DMS 273 (cell line): ENCODE results near the gene HOXA7.

Source experiments
- DNase-seq: peaks from one replicate; lab custom pipeline; 2025; ENCODE audit not compliant: unreplicated experiment; lab: John Stamatoyannopoulos, UW

Gene HOXA7

DNA sequence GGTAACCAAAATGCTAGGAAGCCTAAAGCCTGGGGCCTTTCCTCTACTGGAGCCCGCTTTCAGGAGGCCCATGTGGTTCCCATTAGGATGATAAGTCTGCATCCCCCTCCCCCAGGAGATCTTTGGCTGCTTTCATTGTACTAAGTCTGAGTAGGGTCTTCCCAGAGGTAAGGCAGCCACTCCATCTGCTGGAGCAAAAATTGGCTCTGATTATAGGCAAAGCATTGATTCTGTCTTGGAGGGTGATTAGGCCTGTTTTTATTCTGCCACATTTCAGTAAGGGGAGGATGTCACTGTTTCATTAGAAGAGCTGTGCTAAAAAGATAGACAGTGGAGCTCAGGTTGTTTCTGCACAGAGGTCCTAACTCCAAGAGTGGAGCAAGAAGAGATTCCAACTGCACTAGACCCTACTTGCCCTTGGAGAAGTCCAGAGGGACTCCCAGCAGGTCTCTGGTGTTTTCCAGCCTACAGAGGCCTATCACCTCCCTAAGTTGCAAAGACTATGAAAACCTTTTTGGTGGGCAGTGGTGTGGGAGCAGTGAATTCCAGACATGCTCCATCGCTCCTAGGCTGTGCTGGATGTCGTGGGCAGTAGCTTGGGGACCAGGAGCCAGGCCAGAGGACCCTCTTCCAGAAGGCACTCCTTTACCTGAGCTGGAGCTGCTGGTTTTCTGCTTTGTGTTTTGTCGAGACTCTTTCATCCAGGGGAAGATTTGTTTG lies 46.8 kb downstream of the HOXA7 start:
- no peak for DNase-seq

DNA sequence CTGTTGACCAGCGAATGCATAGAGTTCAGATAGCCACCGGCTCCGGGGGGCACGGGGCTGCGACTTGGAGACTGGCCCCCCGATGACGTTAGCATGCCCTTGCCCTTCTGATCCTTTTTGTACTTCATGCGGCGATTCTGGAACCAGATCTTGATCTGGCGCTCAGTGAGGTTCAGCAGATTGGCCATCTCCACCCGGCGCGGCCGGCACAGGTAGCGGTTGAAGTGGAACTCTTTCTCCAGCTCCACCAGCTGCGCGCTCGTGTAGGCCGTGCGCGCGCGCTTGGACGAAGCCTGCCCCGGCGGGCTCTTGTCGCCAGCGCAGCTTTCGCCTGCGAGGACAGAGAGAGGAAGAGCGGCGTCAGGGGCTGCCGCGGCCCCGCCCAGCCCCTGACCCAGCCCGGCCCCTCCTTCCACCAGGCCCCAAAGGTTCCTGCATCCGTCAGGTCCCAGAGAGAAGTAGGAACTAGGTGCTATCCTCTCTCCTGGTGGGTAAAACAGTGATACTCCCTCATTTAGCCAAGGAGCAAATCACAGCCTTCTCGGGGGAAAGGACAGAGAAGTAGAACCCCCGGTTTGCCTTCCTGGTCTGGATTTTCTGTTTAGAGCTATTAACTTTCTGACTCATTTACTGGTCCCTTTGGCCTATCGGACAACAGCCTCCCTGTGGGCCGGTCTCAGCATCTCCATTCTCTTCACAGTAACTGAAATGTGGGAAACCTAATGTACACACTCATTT lies 47.9 kb downstream of the HOXA7 start:
- DNase-seq = no peak

DNA sequence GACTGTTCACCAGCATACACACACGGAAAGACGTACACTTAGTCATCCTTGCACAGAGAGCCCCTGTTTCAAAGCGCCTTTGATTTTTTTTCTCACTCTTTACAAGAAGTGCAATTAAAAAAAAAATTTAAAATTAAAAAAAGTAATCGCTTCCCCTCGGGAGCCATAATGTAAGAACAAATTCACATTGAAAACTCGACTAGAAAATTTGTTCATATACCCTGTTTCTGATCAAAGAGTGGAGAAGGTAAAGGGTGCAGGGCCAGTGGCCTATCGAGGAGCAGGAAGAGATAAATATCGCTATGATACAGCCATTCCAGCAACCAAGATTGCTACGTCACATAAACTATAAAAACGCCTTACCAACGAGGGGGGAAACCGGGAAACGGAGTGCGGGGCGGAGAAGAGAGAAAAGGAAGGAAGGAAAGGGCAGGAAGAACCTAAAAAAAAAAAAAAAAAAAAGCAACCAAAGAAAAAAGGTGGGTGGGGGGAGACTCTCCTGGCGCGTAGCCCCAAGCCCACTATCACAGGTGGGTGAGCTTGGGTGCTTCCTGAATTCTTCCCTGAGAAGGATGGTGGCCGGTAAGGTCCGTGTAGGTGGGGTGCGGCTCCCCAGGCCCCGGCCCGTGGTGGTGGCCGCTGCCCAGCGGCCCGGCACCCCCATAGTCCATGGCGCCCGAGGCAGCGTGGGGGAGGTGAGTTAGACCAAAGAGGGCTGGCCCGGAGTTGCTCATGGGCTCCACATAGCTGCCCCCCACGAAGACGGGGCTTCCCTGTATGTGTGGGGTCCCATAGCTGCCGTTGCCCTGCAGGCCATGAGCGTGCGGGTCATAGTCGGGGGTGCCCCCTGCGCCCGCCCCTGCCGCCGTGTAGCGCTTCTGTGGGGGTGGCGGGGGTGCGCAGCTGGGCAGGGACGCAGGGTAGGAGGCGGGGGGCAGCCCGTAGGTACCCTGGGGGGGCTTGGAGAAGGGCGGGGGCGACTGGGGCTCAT lies 48.8 kb downstream of the HOXA7 start:
- no peak for DNase-seq

DNA sequence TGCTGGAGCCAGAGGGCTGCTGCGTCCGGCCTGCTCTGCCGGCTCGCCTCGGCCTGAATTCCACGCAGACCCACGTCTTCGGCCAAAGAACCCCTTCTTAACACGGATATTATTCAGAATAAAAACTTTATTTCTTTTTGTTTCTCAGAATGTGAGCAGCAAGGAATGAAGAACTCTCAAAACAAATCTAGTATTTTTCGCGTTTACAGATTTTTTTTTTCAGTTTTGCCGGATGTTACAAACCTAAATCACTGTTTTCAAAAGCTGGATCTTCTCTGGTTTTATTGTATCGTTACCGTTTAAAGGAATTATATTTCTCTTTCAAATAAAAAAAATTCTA lies 49.6 kb downstream of the HOXA7 start:
- DNase-seq = no peak

DNA sequence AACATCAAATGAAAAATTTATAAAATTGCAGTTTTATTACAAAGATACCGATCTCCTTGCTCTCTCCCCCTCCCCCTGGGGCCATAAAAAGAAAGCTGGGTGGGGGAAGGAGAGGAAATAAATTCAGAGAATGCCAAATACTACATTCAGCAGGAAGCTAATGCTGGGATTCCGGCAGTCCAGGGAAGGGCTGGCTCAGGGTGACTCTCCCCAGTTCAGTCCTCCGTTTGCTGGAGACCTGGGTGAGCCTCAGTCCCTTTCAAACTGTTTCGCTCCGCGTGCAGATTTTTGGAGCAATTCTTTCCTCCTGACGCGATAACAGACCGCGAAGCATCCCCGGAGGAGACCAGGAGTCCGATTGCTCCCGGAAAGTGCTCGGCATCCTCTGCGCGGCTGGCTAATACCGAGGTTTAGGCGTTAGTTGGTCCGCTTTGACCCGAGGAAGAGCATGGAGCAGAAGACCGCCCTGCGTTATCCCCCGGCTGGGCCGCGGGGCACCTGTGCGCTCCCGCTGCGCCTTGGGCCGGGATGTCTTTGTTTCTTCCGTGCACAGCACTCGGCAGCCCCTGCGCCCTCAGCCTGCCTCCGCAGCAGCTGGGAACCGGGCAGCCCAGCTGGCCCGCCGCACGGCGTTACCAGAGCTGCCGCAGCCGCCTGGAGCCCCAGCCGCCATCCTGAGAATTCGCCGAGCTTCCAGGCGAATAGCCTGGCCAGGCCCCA lies 50.1 kb downstream of the HOXA7 start:
- no peak for DNase-seq

DNA sequence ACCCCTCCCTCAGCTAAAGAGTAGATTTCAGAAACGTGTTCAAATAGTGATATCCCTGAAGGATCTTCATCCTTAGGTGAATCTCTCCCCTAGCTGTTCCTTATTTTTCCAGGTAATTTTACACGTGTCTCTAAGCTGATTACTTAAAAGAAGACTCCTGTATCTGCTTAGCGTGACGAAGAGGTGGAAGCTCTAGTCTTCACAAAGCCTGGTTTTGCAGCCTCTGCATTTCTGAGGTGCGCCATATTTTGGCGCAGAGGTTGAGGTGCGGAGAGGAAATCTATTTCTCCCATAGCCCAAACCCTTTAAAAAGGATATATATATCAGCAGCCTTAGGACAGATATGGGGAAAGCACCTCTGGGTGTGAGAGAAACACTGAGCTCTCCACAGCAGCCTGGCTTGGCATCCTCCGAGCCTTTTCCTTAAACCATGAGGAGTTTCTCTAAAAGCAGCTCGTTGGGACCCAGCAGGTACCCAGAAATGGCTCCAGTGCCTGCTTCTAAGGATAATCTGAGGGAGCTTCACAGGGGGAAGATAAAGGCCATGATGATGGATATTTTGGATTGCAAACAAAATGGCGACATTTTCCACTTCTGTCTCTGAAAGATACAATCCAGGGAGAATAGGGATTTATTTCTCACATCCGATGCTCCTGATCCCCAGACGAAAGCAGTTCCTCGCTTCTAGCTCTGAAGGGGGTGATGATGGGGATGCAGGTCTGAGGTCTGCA lies 51.0 kb downstream of the HOXA7 start:
- DNase-seq = no peak

DNA sequence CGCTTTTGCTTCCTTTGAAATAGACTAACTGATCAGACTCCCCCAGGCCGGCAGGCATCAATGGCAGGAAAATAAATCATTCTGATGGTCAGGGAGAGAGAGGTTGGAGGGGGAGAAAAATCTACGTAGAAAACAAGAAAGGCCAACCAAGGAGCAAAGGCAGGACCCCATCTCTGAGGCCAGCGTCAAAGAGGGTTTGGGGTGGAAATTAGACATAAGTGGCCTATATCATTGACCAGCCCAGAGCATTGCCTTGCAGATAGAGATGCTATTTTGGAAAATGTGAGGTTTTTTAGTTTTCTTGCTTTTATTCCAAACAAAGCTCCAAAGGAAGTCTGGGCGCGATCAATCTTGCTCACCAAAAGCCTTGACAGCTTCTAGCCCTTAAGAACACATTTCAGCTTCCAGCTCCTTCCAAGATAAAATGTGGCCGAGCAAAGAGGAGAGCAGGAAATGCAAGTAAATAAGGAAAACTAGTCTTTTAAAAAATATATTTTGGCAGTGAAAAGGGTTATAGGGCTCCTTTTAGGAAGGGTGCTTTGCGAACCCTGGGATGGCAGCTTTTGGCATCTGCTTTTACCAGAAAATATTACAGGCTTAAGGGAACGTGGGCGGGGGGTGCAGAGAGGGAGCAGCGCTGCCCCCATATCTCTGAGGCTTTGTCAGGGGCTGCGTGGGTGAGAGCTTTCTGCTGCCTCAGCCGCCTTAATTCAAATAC lies 52.0 kb downstream of the HOXA7 start:
- no peak for DNase-seq
